Stimulated activated CD4-positive, alpha-beta T cell treated with anti-CD3 and anti-CD28 coated beads, Interleukin-1b, Interleukin-23, amount 100 ng/mL, for 24 hours (primary cell): ENCODE data around the gene DNAL1.
"Not testable (repeated sequence)": the region's sequence is repeated elsewhere in the genome, so short reads cannot be mapped to it uniquely, and the experiment has no call there.

Source experiments
- DNase-seq, 4 experiments: peaks; one replicate each; pipeline ENCODE4 v3.0.0-alpha.2; 2020; ENCODE audit warnings: low read depth in 4 of 4, low spot score in 1 of 4

The DNAL1 gene

DNA sequence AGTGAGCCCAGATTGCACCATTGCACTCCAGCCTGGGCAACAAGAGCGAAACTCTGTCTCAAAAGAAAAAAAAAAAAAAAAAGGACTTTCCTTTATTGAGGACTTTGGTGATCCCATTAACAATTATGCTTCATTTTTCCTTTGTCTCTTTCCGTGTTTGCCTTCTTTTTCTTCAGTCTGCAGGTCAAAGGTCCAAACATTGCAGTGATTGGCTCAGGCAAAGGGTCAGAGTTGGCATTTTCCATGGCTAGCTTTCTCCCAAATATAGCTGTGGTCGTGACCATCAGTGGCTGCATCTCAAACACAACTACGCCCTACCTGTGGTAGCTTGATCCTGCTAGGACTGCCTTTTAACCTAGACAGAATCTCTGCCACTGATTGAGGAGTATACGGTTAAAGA lies 7.0 kb upstream of the DNAL1 start:
- DNase-seq, result no peak

DNA sequence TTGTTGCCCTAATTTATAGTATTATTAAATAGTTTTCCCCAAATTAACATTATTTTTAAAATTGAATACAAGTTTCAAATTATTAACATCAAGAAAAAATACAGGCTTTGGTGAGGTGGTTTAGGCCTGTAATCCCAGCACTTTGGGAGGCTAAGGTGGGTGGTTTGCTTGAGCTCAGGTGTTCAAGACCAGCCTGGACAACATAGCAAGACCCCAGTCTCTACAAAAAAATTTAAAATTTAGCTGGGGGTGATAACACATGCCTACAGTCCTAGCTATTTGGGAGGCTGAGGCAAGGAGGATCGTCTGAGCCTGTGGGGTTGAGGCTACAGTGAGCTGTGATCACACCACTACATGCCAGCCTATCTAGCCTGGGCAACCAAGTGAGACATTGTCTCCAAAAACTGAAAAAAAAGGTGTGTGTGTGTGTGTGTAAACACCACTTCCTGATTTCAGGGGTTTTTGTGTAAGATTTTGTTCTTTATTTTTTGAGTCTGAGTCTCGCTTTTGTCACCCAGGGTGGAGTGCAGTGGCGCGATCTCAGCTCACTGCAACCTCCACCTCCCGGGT lies 3.9 kb upstream of the DNAL1 start:
- DNase-seq, result no peak

DNA sequence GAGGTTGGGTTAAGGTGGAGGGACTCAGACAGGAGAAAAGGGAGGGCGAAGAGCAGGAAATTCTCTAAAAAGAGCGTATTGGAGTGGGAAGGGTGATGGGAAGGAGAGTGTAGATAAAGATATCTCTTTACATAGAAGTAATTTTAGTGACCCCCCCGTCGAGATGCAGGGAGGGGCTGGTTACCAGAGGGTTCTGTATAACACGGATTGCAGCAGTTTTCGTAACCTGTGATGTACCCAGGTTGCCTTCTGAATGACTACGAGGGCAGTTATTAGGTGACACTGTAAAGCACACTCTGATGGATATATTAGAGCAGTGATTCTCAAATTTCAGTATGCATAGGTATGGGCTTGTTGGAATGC lies 443 bp downstream of the DNAL1 start:
- DNase-seq, result no peak

DNA sequence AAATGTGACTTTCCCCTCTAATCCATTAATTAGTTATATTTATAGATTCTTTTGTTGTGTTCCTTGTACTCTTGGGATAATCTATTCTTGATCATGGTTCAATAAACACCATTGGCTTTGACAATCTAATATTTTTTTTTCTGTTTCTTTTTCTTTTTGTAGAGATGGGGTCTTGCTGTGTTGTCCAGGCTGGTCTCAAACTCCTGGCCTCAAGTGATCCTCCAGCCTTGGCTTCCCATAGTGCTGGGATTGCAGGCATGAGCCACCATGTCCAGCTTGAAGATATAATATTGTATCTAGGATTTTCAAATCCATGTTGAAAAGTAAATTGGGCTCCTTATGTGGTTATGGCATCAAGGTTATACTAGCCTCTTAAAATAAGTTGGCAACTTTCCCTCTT lies 6.2 kb downstream of the DNAL1 start:
- no peak for DNase-seq

DNA sequence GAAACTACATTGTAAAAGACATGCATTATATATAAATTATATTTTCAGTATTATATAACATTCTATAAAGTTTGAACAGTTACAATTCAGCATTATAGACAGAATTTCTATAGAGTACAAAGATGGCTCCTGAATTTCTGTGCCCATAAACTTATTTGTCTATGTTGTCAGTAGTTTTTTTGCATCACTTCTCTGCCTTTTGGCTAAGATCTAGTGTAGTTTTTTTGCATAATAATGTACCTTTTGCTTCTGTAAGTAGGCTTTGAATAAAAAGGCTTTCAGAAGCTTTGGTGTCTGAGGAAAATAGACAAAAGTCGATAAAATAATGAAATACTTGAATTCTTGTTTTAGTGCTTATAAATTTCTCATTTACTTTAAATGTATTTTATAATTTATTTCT lies 11.1 kb downstream of the DNAL1 start:
- DNase-seq, result no peak

DNA sequence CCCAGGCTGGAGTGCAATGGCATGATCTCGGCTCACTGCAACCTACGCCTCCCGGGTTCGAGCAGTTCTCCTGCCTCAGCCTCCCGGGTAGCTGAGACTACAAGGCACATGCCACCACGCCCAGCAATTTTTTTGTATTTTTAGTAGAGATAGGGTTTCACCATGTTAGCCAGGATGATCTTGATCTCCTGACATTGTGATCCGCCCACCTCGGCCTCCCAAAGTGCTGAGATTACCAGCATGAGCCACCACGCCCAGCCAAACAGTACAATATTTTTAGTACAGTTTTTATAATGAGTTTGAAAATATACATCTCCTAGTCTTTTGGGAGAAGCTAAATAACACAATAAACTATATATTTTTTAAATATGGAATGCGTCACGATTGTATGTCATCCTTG lies 14.4 kb downstream of the DNAL1 start:
- DNase-seq, result not testable (repeated sequence)

DNA sequence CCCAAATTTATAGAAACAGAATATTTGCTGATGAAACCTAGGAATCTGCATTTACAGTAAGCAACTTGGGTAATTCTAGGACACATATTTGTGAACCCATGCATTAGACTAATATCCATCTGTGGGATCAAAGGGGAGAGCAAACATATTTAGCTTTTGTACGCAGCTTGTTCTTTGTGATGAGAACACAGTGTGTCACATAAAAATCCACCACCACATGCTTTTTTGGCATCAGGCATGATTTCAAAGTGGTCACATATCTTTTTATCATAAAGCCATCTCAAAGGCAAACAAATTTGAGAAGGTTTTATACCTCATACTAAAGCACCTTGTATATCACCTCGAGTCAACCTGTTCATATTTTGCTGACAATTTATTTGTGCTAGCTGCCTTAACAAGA lies 15.7 kb downstream of the DNAL1 start:
- no peak for DNase-seq

DNA sequence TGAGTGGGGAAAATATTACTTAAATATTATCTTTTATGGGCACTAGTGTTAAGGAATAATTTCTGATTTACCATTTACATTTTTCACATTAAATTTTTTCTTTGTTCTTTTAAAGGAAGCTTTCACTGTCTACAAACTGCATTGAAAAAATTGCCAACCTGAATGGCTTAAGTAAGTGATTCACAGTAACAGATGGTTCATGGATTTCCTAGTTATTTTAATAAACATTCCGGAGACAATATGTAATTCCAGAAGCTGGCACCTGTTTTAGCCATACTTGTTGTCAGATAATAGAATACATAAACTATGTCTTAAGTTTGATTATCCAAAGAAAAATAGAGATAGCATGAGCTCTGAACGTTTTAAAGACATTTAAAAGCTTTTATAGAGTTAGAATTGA lies 17.1 kb downstream of the DNAL1 start:
- no peak for DNase-seq

DNA sequence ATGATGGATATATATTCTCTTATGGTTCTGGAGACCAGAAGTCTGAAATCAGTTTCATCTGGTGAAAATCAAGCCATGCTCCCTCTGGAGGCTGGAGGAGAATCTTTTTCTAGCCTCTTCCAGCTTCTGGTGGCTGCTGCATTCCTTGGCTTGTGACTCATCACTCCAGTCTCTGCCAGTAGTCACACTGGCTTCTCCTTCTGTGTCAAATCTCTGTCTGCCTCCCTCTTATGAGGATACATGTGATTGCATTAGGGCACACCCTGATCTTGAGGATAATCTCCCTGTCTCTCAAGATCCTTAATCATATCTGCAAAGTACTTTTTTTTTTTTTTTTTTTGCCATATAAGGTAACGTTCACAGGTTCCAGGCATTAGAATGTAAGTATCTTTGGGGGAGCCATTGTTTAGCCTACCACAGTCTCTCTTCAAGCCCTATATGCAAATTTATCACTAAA lies 17.7 kb downstream of the DNAL1 start:
- no peak for DNase-seq

DNA sequence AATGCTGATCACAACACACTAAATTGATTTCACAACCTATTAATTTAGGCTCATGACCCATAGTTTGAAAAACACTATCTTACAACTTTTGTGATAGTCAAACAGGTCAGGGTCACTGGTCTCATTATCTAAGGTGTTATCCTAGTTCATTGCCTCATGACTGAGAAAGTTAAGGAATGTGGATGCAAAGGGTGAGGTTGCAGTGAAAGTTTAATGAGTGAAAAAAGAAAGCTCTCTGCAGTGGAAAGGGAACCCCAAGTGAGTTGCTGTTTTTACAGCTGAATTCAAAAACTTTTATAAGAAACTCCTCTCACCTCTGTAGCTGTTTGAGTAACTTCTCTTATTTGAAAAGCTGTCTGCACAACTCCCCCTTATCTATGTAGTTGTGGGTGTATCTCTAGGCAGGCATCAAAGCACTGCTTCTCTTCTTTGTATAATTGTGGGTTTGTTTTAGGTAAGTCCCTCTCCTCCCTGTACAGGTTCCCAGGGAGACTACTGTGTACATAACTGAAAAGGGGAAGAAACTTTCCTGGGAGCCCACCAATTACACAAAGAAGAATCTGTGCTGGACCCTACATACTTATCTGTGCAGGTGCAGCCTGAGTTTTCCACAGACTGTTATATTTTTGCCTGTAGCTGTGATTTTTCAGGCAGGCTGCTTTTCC lies 18.9 kb downstream of the DNAL1 start:
- DNase-seq, result no peak

DNA sequence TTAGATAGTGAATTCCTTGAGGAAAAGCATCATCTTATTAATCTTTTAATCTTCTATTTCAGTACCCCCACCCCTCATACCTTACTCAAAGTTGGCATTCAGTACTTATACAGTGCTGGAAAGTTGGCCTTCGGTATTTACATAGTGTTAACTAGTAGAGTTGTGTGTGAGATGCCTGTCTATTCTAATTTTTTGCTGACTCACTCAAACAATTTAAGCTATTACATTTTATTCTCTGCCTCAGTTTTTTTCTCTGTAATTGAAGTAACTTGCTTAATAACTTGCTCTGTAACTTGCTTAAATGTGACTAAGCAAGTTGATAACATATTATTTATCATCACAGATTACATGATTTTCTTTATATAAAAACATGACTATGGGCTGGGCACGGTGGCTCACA lies 20.3 kb downstream of the DNAL1 start:
- DNase-seq, result no peak

DNA sequence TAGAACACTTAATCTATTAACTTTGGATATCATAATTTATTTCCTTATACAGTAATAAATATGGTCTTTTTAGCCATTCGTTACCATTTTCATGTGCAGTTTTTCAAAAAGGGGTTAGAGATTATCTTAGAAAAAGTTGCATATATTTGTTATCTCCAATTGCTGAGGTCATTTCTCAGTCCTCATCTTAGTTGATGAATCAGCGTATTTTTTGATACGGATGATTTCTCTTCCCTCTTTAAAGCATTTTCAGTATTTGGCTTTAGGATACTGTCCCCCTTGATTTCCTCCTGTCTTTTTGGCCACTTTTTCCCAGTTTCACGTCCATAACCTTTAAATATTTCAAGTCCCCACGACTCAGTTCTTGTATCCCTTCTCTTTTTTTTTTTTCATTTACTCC lies 21.8 kb downstream of the DNAL1 start:
- DNase-seq, result no peak

DNA sequence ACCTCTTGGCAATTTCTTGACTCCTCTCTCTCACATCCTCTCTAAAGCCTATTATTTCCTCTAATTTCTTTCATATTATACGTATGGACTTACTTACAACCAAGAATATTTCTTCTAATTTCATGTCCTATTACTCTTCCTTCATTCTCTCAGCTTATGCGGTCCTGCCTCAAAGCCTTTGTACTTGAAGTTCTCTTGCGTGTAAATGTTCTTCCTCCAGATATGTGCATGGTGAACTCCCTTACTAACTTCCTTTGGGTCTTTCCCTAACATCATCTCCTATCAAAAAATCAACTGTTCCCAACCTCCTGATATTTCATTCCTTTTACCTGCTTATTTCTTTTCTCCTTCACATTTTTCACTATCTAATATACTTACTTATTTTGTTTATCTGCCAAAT lies 23.1 kb downstream of the DNAL1 start:
- no peak for DNase-seq

DNA sequence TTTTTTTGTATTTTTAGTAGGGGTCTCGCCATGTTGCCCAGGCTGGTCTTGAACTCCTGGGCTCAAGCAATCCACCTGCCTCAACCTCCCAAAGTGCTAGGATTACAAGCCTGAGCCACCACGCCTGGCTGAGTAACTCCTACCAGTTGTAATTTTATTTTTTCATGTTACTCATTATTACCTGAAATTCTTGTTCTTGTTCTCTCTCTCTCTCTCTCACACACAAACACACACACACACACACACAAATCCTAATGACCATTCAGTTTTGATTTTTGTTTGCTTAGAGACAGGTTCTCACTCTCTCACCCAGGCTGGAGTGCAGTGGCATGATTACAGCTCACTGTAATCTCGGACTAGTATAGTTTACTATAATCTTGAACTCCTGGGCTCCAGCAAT lies 30.2 kb downstream of the DNAL1 start:
- no peak for DNase-seq

DNA sequence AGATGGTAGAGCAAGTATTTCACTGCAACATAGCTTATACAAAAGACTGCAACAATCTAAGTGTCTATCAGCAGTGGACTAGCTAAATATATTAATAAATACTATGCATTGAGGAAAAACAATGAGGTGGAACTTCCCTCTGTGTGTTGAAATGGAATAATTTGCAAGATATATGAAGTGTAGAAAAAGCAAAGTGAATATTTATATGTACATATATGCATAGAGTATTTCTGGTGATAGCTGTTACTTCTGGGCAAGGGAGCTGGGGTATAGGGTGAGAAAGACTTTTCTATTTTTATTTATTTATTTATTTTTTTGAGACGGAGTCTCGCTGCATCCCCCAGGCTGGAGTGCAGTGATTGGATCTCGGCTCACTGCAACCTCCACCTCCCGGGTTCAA lies 33.9 kb downstream of the DNAL1 start:
- DNase-seq, result no peak

DNA sequence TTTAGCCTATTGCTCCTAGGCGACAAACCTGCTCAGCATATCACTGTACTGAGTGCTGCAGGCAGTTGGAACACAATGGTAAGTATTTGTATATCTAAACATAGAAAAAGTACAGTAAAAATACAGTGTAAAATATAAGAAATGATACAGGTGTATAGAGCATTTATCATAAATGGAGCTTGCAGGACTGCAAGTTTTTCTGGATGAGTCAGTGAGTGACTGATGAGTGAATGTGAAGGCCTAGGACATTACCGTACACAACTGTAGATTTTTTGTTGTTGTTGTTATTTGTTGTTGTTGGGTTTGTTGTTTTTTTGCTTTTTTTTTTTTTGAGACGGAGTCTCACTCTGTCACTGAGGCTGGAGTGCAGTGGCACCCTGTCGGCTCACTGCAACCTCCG lies 36.0 kb downstream of the DNAL1 start:
- no peak for DNase-seq

DNA sequence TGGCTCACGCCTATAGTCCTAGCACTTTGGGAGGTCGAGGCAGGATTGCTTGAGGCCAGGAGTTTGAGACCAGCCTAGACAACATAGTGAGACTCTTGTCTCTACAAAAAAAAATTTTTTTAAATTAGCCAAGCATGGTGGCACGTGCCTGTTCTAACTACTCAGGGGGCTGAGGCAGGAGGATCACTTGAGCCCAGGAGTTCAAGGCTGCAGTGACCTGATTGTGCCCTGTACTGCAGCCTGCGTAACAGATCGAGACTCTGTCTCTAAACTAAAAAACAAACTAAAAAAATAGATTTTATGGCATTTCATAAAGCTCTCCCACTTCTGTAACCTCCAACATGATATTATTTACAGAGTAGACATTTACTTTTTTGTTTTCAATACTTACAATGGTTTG lies 39.8 kb downstream of the DNAL1 start:
- DNase-seq, result no peak

DNA sequence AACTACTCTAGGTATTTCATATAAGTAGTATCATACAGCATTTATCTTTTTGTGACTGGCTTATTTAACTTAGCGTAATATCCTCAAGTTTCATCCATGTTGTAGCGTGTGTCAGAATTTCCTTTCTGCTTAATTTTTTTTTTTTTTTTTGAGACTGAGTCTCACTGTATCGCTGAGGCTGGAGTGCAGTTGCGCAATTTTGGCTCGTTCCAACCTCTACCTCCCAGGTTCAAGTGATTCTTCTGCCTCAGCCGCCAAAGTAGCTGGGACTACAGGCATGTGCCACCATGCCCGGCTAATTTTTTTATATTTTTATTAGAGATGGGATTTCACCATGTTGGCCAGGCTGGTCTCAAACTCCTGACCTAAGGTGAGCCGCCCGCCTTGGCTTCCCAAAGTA lies 40.5 kb downstream of the DNAL1 start:
- no peak for DNase-seq

DNA sequence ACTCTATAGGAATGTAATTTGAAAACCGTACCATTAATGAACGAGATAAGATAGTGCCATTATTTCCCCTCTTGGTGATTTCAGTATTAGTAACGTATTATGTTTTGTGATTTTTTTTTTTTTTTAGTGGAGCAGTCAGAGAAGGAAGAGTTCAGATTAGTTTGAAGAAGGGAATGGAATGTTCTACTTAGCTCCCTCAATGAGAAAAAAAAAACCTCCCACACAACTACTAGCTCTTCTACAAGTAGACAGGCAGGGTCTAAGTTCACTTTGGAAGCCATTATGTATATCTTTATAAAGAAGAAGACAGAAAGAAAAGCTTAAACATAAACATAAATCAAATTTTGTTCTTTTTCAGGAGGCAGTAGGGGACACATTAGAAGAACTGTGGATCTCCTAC lies 42.1 kb downstream of the DNAL1 start:
- no peak for DNase-seq

DNA sequence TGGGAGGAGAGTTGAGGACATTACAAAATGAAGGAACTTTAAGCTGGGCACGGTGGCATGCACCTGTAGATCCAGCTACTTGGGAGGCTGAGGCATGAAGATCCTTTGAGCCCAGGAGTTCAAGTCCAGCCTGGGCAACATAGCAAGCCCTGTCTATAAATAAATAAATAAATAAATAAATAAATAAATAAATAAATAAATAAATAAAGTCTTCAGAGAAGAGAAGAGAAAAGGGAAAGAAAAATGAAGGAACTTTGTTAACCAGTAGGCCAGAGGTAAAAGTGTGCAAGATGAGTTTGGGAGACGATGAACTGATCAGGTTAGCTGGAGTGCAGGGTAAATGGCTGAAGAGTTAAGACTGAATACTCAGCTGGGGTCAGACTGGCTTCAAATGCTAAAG lies 49.3 kb downstream of the DNAL1 start:
- no peak for DNase-seq

DNA sequence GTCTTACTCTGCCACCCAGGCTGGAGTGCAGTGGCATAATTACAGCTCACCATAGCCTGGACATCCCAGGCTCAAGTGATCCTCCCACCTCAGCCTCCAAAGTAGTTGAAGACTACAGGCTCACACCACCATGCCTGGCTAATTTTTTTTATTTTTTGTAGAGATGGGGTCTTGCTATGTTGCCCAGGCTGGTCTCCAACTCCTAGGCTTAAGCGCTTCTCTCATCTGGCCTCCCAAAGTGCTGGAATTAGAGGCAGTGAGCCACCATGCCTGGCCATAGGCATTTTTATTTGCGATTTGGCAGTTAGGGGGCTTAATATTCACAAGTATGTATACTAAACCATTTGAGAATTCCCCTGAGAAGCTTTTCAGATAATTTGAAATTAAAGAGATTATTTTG lies 50.3 kb downstream of the DNAL1 start:
- no peak for DNase-seq

DNA sequence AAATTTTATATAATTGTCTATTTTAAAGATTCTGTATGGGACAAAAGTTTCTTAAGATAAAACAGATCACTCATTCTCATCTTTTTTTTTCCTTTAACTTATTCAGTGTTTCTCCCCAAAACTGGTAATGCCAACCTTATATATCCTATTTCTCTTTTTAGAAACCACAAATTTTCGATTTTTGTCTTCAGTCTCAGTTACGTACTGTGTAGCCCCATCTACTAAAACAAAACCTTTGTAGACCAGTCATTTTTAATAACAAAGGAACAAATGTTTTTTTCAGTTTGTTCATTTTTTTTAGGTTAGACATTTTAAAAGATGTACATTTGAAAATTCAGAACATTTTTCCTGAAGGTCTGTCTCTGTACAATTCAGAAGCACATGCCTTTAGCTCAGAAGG lies 51.2 kb downstream of the DNAL1 start:
- DNase-seq, result no peak
